Rectal smooth muscle tissue (tissue), 1 donor: ENCODE measurements around the gene FAM227B.

ENCODE experiments used
- H3K27ac ChIP-seq: one replicate; pipeline ENCODE4 v1.7.0; 2013; ENCODE audit warnings: low read depth, low read length, inconsistent platforms
- H3K27me3 ChIP-seq: one replicate; pipeline ENCODE4 v1.7.0; 2013; ENCODE audit warnings: low read length; ENCODE audit not compliant: control insufficient read depth, insufficient read depth
- H3K36me3 ChIP-seq: one replicate; pipeline ENCODE4 v1.7.0; 2013; ENCODE audit warnings: low read length; ENCODE audit not compliant: control insufficient read depth, insufficient read depth
- H3K4me1 ChIP-seq: one replicate; pipeline ENCODE4 v1.7.0; 2013; ENCODE audit warnings: low read length; ENCODE audit not compliant: control insufficient read depth, insufficient read depth
- H3K4me3 ChIP-seq: one replicate; pipeline ENCODE4 v1.7.0; 2013; ENCODE audit warnings: low read length
- H3K9ac ChIP-seq: one replicate; pipeline ENCODE4 v1.7.0; 2013; ENCODE audit warnings: low read length

FAM227B gene

GRCh38 chr15:49320351-49320750, 300.3 kb downstream of the FAM227B start:
- Histone ChIP-seq H3K27me3 (no peaks in the 10 kb centered on the region), H3K9ac (no peak overlapping the region), H3K36me3 (peaks cover 5% of the 10 kb centered on the region), H3K4me1 (peaks cover under 1% of the 10 kb centered on the region), H3K27ac (no peak overlapping the region), H3K4me3 (no peak overlapping the region)

- no peak overlapping the region for H3K27ac ChIP-seq
- peaks cover 6% of the 10 kb centered on the region for H3K4me1 ChIP-seq
- no peaks in the 10 kb centered on the region for H3K27me3 ChIP-seq
- H3K36me3 ChIP-seq: peaks cover 4% of the 10 kb centered on the region
- no peak overlapping the region for H3K4me3 ChIP-seq
- H3K9ac ChIP-seq: no peak overlapping the region
Measured at GRCh38 chr15:49315391-49315823, 305.2 kb downstream of the FAM227B start.

GRCh38 chr15:49314716-49315115, 305.9 kb downstream of the FAM227B start:
- H3K27ac ChIP-seq: no peak overlapping the region
- H3K4me3 ChIP-seq: no peak overlapping the region
- H3K27me3 ChIP-seq: no peaks in the 10 kb centered on the region
- peaks cover 6% of the 10 kb centered on the region for H3K4me1 ChIP-seq
- no peak overlapping the region for H3K9ac ChIP-seq
- H3K36me3 ChIP-seq: peaks cover 3% of the 10 kb centered on the region

GRCh38 chr15:49313650-49314049, 307.0 kb downstream of the FAM227B start:
- Histone ChIP-seq H3K36me3 (no peaks in the 10 kb centered on the region), H3K27ac (no peak overlapping the region), H3K4me3 (no peak overlapping the region), H3K4me1 (peaks cover 6% of the 10 kb centered on the region), H3K27me3 (no peaks in the 10 kb centered on the region), H3K9ac (no peak overlapping the region)

- peaks cover 3% of the 10 kb centered on the region for H3K4me1 ChIP-seq
- no peak overlapping the region for H3K9ac ChIP-seq
- no peaks in the 10 kb centered on the region for H3K27me3 ChIP-seq
- H3K4me3 ChIP-seq: no peak overlapping the region
- H3K36me3 ChIP-seq: no peaks in the 10 kb centered on the region
- no peak overlapping the region for H3K27ac ChIP-seq
Measured at GRCh38 chr15:49309889-49310288, 310.7 kb downstream of the FAM227B start.

- Histone ChIP-seq H3K4me1 (no peaks in the 10 kb centered on the region), H3K27me3 (no peaks in the 10 kb centered on the region), H3K27ac (no peak overlapping the region), H3K4me3 (no peak overlapping the region), H3K9ac (no peak overlapping the region), H3K36me3 (no peaks in the 10 kb centered on the region)
Measured at GRCh38 chr15:49308686-49309085, 311.9 kb downstream of the FAM227B start.

GRCh38 chr15:49306551-49306950, 314.1 kb downstream of the FAM227B start:
- H3K4me1 ChIP-seq: no peaks in the 10 kb centered on the region
- H3K27ac ChIP-seq: no peak overlapping the region
- no peaks in the 10 kb centered on the region for H3K36me3 ChIP-seq
- H3K4me3 ChIP-seq: no peak overlapping the region
- H3K27me3 ChIP-seq: no peaks in the 10 kb centered on the region
- H3K9ac ChIP-seq: no peak overlapping the region

- Histone ChIP-seq H3K4me1 (no peaks in the 10 kb centered on the region), H3K27ac (no peak overlapping the region), H3K4me3 (no peak overlapping the region), H3K9ac (no peak overlapping the region), H3K27me3 (no peaks in the 10 kb centered on the region), H3K36me3 (no peaks in the 10 kb centered on the region)
Measured at GRCh38 chr15:49303003-49303402, 317.6 kb downstream of the FAM227B start.

- no peaks in the 10 kb centered on the region for H3K4me1 ChIP-seq
- no peak overlapping the region for H3K4me3 ChIP-seq
- H3K9ac ChIP-seq: no peak overlapping the region
- no peaks in the 10 kb centered on the region for H3K27me3 ChIP-seq
- no peaks in the 10 kb centered on the region for H3K36me3 ChIP-seq
- H3K27ac ChIP-seq: no peak overlapping the region
Measured at GRCh38 chr15:49301562-49301961, 319.1 kb downstream of the FAM227B start.

GRCh38 chr15:49300856-49301255, 319.8 kb downstream of the FAM227B start:
- no peak overlapping the region for H3K9ac ChIP-seq
- no peaks in the 10 kb centered on the region for H3K4me1 ChIP-seq
- H3K4me3 ChIP-seq: no peak overlapping the region
- no peak overlapping the region for H3K27ac ChIP-seq
- H3K27me3 ChIP-seq: no peaks in the 10 kb centered on the region
- H3K36me3 ChIP-seq: no peaks in the 10 kb centered on the region

- Histone ChIP-seq H3K9ac (no peak overlapping the region), H3K27ac (no peak overlapping the region), H3K4me3 (no peak overlapping the region), H3K4me1 (no peaks in the 10 kb centered on the region), H3K36me3 (no peaks in the 10 kb centered on the region), H3K27me3 (no peaks in the 10 kb centered on the region)
Measured at GRCh38 chr15:49297584-49297983, 323.0 kb downstream of the FAM227B start.

GRCh38 chr15:49296258-49296657, 324.4 kb downstream of the FAM227B start:
- Histone ChIP-seq H3K9ac (no peak overlapping the region), H3K4me1 (no peaks in the 10 kb centered on the region), H3K27me3 (no peaks in the 10 kb centered on the region), H3K4me3 (no peak overlapping the region), H3K36me3 (no peaks in the 10 kb centered on the region), H3K27ac (no peak overlapping the region)

GRCh38 chr15:49293941-49294340, 326.7 kb downstream of the FAM227B start:
- Histone ChIP-seq H3K27ac (no peak overlapping the region), H3K27me3 (no peaks in the 10 kb centered on the region), H3K4me1 (no peaks in the 10 kb centered on the region), H3K4me3 (no peak overlapping the region), H3K36me3 (peaks cover 5% of the 10 kb centered on the region), H3K9ac (no peak overlapping the region)
